Keratinocyte (primary cell): ENCODE measurements around the gene SEMA4D. TPM values are rescaled to one million over a fixed set of nuclear protein-coding genes. Genes with fewer than 3 reads are reported as not detected.

ENCODE experiments used
- DNase-seq: peaks from one replicate; pipeline ENCODE4 v3.0.0-alpha.2; 2011; ENCODE audit warnings: low read depth, missing footprints, low spot score
- FAIRE-seq: peaks from 2 replicates; lab custom pipeline; 2011; peaks lifted over from hg19 to GRCh38; lab: Jason Lieb, UNC
- H2AFZ ChIP-seq: 2 replicates; pipeline ENCODE4 v1.6.0; 2012; ENCODE audit warnings: low read length, control low read depth, inconsistent platforms; ENCODE audit not compliant: control insufficient read depth
- H3K27ac ChIP-seq: 2 replicates; pipeline ENCODE4 v1.5.1; 2011; ENCODE audit warnings: low read length; ENCODE audit not compliant: control insufficient read depth, insufficient read depth
- H3K27me3 ChIP-seq: 3 replicates; pipeline ENCODE4 v1.6.0; 2011; ENCODE audit warnings: low read length; ENCODE audit not compliant: control insufficient read depth, insufficient read depth; ENCODE audit errors: extremely low read depth
- H3K36me3 ChIP-seq, 2 experiments: 2 replicates in 1 of 2; 3 replicates in 1 of 2; pipeline ENCODE4 v1.5.1; 2011; ENCODE audit warnings: low read length in 2 of 2, mild to moderate bottlenecking in 1 of 2; ENCODE audit not compliant: control insufficient read depth in 2 of 2, insufficient read depth in 2 of 2; ENCODE audit errors: extremely low read depth in 1 of 2
- H3K4me1 ChIP-seq: 3 replicates; pipeline ENCODE4 v1.5.1; 2011; ENCODE audit warnings: low read length; ENCODE audit not compliant: control insufficient read depth, insufficient read depth; ENCODE audit errors: extremely low read depth
- H3K4me2 ChIP-seq: 3 replicates; pipeline ENCODE4 v1.6.0; 2011; ENCODE audit warnings: low read depth, low read length; ENCODE audit not compliant: control insufficient read depth, insufficient read depth; ENCODE audit errors: extremely low read depth
- H3K4me3 ChIP-seq, 3 experiments: fragments of 200-600 bp in 1 of 3; sonication (generic) in 1 of 3; 2 replicates in 2 of 3; 3 replicates in 1 of 3; pipeline ENCODE4 v1.5.1; 2011 to 2016; ENCODE audit warnings: low read length in 3 of 3, mild to moderate bottlenecking in 3 of 3, control low read depth in 2 of 3, inconsistent platforms in 1 of 3, low read depth in 1 of 3, mixed read lengths in 1 of 3, mixed run types in 1 of 3, moderate library complexity in 1 of 3; ENCODE audit not compliant: control insufficient read depth in 2 of 3, insufficient read depth in 2 of 3; ENCODE audit errors: extremely low read depth in 1 of 3
- H3K79me2 ChIP-seq: 2 replicates; pipeline ENCODE4 v1.6.0; 2012; ENCODE audit warnings: low read length; ENCODE audit not compliant: control insufficient read depth, insufficient read depth
- H3K9ac ChIP-seq: 3 replicates; pipeline ENCODE4 v1.6.0; 2011; ENCODE audit warnings: low read length; ENCODE audit not compliant: control insufficient read depth, insufficient read depth; ENCODE audit errors: extremely low read depth
- H3K9me1 ChIP-seq: 3 replicates; pipeline ENCODE4 v1.6.0; 2011; ENCODE audit warnings: low read length; ENCODE audit not compliant: control insufficient read depth, insufficient read depth; ENCODE audit errors: extremely low read depth
- H3K9me3 ChIP-seq: 2 replicates; pipeline ENCODE4 v1.5.1; 2012; ENCODE audit warnings: low read depth, low read length; ENCODE audit not compliant: control insufficient read depth
- H4K20me1 ChIP-seq: 3 replicates; pipeline ENCODE4 v1.6.0; 2011; ENCODE audit warnings: low read length; ENCODE audit not compliant: control insufficient read depth, insufficient read depth; ENCODE audit errors: extremely low read depth
- CTCF ChIP-seq, 3 experiments: IDR thresholded peaks in 1 of 3; conservative IDR thresholded peaks in 1 of 3; optimal IDR thresholded peaks in 1 of 3; 2 replicates in 2 of 3; 3 replicates in 1 of 3; pipeline versions ENCODE3 to v1.5.1; 2011; ENCODE audit warnings: low read length in 3 of 3, mild to moderate bottlenecking in 3 of 3, moderate library complexity in 2 of 3, control low read depth in 1 of 3, inconsistent platforms in 1 of 3; ENCODE audit not compliant: insufficient read depth in 2 of 3; ENCODE audit errors: extremely low read depth in 1 of 3
- EZH2 ChIP-seq: IDR thresholded peaks from one replicate; pipeline ENCODE4 v1.6.1; 2012; ENCODE audit warnings: inconsistent platforms, mild to moderate bottlenecking, low read length, moderate library complexity
- dilution Hi-C: fragments of 300-500 bp; cut with MboI; formaldehyde crosslinking; loops from one replicate; pipeline ENCODE4 v1.7.0; 2020; ENCODE audit warnings: low sequenced_read_pairs; ENCODE audit not compliant: extremely low pct_ligation_motif_present
- polyA plus RNA-seq, 5 experiments: library from polyadenylated mRNA; depleted of rRNA in 3 of 5; stranded (reverse) in 3 of 5; stranded (forward) in 1 of 5; unstranded in 1 of 5; fragments of >200 nt; gene quantifications; 1 replicate in 1 of 5; 2 replicates in 3 of 5; 3 replicates in 1 of 5; pipeline versions ENCODE4 v1.2.1 to v1.2.3, GENCODE V29; 2011 to 2012; ENCODE audit warnings: missing spikeins in 2 of 5, low read depth in 1 of 5, low replicate concordance in 1 of 5

Gene SEMA4D
- polyA plus RNA-seq, 1 donor (not counting 4 experiments of a cell fraction or from before 2014, with no cell fraction given) = 0.43 TPM

- no peak overlapping the region for H3K27ac ChIP-seq
- DNase-seq (no peak), FAIRE-seq (no peak)
- H3K4me1 ChIP-seq = no peaks in the 10 kb centered on the region
- H3K4me2 ChIP-seq = no peak overlapping the region
- H3K9me1 ChIP-seq = no peaks in the 10 kb centered on the region
- peaks cover 12% of the 10 kb centered on the region for H3K27me3 ChIP-seq
- no peaks in the 10 kb centered on the region for H3K79me2 ChIP-seq
- no peaks in the 10 kb centered on the region for H4K20me1 ChIP-seq
- H3K9ac ChIP-seq = no peak overlapping the region
- no peak overlapping the region for H3K4me3 ChIP-seq
- H3K36me3 ChIP-seq = no peaks in the 10 kb centered on the region
- dilution Hi-C loops = no loop called here
- no peak overlapping the region for H2AFZ ChIP-seq
- H3K9me3 ChIP-seq = no peaks in the 10 kb centered on the region
- TF ChIP-seq CTCF (optimal IDR thresholded peaks at IDR 0.05 in 1 of 3, IDR thresholded peaks at IDR 0.05 in 1 of 3, conservative IDR thresholded peaks at IDR 0.05 in 1 of 3; ENCODE audit: extremely low read depth in 1 of 3, insufficient read depth in 2 of 3, low read length in 3 of 3) (no peak), EZH2 (no peak)
Measured at GRCh38 chr9:89498852-89499480, 1.1 kb upstream of the SEMA4D start.

- TF ChIP-seq CTCF (optimal IDR thresholded peaks at IDR 0.05 in 1 of 3, IDR thresholded peaks at IDR 0.05 in 1 of 3, conservative IDR thresholded peaks at IDR 0.05 in 1 of 3; ENCODE audit: extremely low read depth in 1 of 3, insufficient read depth in 2 of 3, low read length in 3 of 3) (no peak), EZH2 (no peak)
- H3K4me3 ChIP-seq = peak overlapping the region; percentile 27 to 59 (median 40)
- FAIRE-seq = no peak
- no peaks in the 10 kb centered on the region for H3K9me1 ChIP-seq
- dilution Hi-C loops = no loop called here
- H3K27ac ChIP-seq = no peak overlapping the region
- H3K36me3 ChIP-seq = no peaks in the 10 kb centered on the region
- peak overlapping the region; percentile 62 for H3K4me2 ChIP-seq
- no peaks in the 10 kb centered on the region for H4K20me1 ChIP-seq
- no peak overlapping the region for H3K9ac ChIP-seq
- no peak for DNase-seq
- H3K27me3 ChIP-seq = peaks cover 10% of the 10 kb centered on the region
- H3K9me3 ChIP-seq = no peaks in the 10 kb centered on the region
- peak overlapping the region; percentile 19 for H2AFZ ChIP-seq
- H3K4me1 ChIP-seq = no peaks in the 10 kb centered on the region
- no peaks in the 10 kb centered on the region for H3K79me2 ChIP-seq
Measured at GRCh38 chr9:89497257-89497963, 503 bp downstream of the SEMA4D start.
